KMS-11 (cell line): Measurements from ENCODE around the gene ELMOD3.

Source experiments
- H2AFZ ChIP-seq: fragments of 200-600 bp; sonication (generic); 2 replicates; pipeline ENCODE4 v1.6.1; 2016; ENCODE audit warnings: antibody characterized with exemption, mixed run types, low read depth
- H3K27ac ChIP-seq: fragments of 200-600 bp; sonication (generic); 2 replicates; pipeline ENCODE4 v1.6.1; 2016; ENCODE audit warnings: mild to moderate bottlenecking, mixed run types
- H3K27me3 ChIP-seq: fragments of 200-600 bp; sonication (generic); 2 replicates; pipeline ENCODE4 v1.6.1; 2017; ENCODE audit warnings: mild to moderate bottlenecking, low read depth, mixed run types, moderate library complexity; ENCODE audit not compliant: insufficient read depth
- H3K36me3 ChIP-seq: fragments of 200-600 bp; sonication (generic); 2 replicates; pipeline ENCODE4 v1.6.1; 2017; ENCODE audit warnings: mild to moderate bottlenecking, mixed run types; ENCODE audit not compliant: insufficient read depth
- H3K4me1 ChIP-seq: fragments of 200-600 bp; sonication (generic); 2 replicates; pipeline ENCODE4 v1.6.1; 2016; ENCODE audit warnings: mild to moderate bottlenecking, low read depth, mixed run types; ENCODE audit not compliant: poor library complexity, severe bottlenecking
- H3K4me2 ChIP-seq: fragments of 200-600 bp; sonication (generic); 2 replicates; pipeline ENCODE4 v1.7.0; 2016; ENCODE audit warnings: mild to moderate bottlenecking, mixed run types
- H3K4me3 ChIP-seq: fragments of 200-600 bp; sonication (generic); IDR thresholded peaks from 2 replicates; pipeline ENCODE4 v1.6.1; 2017; ENCODE audit warnings: low read depth, low read length, mixed read lengths; ENCODE audit not compliant: insufficient read depth
- H3K79me2 ChIP-seq: fragments of 200-600 bp; sonication (generic); 2 replicates; pipeline ENCODE4 v1.6.1; 2016; ENCODE audit warnings: low read depth, mixed run types; ENCODE audit not compliant: insufficient read depth
- H3K9ac ChIP-seq: fragments of 200-600 bp; sonication (generic); 2 replicates; pipeline ENCODE4 v1.6.1; 2016; ENCODE audit warnings: mild to moderate bottlenecking, mixed run types
- H4K20me1 ChIP-seq: fragments of 200-600 bp; sonication (generic); 2 replicates; pipeline ENCODE4 v1.6.1; 2016; ENCODE audit warnings: mild to moderate bottlenecking, mixed run types; ENCODE audit not compliant: insufficient read depth
- CTCF ChIP-seq: fragments of 200-600 bp; sonication (generic); conservative IDR thresholded peaks from 2 replicates; pipeline ENCODE4 v1.6.1; 2017; ENCODE audit warnings: low read depth, mild to moderate bottlenecking, antibody characterized with exemption, low read length, moderate library complexity, mixed read lengths

The ELMOD3 gene

DNA sequence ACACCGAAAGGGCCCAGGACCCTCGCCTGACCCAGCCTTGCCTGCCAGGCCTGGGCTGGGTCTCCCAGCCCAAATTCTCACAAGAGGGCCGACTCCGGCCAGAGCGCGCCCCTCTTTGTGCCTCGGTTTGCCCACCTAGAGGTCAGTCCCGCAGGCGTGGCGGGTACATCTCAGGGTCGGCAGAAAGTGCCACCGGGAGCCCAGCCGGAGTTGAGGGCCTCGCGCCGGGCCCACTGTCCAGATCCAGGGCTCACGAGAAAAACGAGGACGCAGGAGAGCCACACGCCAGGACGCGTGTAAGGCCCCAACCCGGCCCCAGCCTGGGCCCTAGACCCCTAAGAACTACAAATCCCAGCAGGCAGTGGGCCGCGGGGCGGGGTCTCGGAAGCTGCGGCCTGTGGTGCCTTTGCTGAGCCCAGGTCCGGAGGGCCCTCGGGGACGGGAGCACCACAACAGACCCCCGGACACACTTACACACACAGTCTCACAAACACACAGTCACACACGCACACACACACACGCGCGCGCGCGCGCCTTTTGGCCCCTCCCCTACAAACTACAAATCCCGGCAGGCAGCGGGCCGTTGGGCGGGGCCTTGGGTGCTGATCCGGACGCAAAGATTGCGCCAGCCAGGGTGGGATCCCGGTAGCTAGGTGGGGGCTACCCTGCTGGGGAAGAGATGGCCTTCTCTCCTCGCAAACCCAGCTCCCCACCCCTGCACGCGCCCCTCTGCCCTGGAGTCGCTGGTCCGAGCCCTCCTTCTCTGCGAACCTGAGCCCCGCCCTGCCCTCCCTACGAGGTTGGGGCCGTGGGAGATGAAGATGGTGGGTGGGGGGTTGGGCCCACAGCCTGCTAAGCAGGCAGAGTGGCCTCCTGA lies 63.8 kb downstream of the ELMOD3 start, which contains the start of gene SH2D6:
TSS of gene SH2D6 (plus strand) at position 583 of the 877 bp plus-strand sequence. CDS start 10,752 bp downstream, outside the sequence.
- H3K9ac ChIP-seq, result peak within 1 kb of the TSS; percentile 91
- no peaks in the 10 kb centered on the region for H4K20me1 ChIP-seq
- no peaks in the 10 kb centered on the region for H3K27me3 ChIP-seq
- no peak for TF ChIP-seq CTCF
- peak within 1 kb of the TSS; percentile 90 for H3K27ac ChIP-seq
- H3K4me1 ChIP-seq, result peaks cover 57% of the 10 kb centered on the region
- no peaks in the 10 kb centered on the region for H3K36me3 ChIP-seq
- H3K4me3 ChIP-seq, result peak within 1 kb of the TSS; percentile 84
- H3K4me2 ChIP-seq, result peak within 1 kb of the TSS; percentile 91
- H2AFZ ChIP-seq, result peak within 1 kb of the TSS; percentile 95
- H3K79me2 ChIP-seq, result no peaks in the 10 kb centered on the region

DNA sequence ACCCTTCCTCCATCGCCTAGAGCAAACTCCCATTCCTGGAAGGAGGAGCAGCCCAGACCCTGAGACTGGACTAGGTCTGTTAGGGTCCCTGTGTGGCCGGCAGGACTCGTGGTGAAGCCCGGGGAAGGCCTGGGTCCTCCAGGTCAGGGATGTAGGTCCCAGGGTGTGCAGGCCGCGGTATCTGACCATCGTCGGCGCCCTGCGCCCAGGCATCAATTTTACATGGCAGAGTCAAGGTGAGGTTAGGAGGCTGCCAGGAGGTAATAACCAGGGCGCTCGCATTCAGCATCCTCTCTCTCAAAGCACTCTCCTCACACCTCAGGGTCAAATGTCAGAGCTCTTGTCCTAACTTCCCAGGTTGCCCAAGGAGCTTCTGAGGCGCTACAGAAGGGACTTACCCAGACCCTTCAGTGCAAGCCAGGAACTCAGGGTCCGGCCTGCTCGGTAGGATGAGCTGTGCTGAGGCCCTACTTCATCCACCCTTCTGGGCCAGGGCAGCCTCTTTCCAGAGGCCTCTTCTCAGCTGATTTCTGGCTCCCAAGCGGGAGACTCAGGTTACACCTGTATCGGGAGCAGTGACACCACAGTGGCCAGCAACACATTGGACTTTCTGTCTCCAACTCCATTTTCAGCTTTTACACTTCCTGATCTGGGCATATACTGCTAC lies 64.6 kb downstream of the ELMOD3 start:
- peak overlapping the region; percentile 95 for H2AFZ ChIP-seq
- peak overlapping the region; percentile 91 for H3K4me2 ChIP-seq
- no peaks in the 10 kb centered on the region for H4K20me1 ChIP-seq
- peaks cover 63% of the 10 kb centered on the region for H3K4me1 ChIP-seq
- H3K27me3 ChIP-seq, result no peaks in the 10 kb centered on the region
- peak overlapping the region; percentile 84 for H3K4me3 ChIP-seq
- TF ChIP-seq CTCF, result no peak
- H3K79me2 ChIP-seq, result no peaks in the 10 kb centered on the region
- H3K9ac ChIP-seq, result peak overlapping the region; percentile 91
- H3K27ac ChIP-seq, result peak overlapping the region; percentile 90
- H3K36me3 ChIP-seq, result no peaks in the 10 kb centered on the region

DNA sequence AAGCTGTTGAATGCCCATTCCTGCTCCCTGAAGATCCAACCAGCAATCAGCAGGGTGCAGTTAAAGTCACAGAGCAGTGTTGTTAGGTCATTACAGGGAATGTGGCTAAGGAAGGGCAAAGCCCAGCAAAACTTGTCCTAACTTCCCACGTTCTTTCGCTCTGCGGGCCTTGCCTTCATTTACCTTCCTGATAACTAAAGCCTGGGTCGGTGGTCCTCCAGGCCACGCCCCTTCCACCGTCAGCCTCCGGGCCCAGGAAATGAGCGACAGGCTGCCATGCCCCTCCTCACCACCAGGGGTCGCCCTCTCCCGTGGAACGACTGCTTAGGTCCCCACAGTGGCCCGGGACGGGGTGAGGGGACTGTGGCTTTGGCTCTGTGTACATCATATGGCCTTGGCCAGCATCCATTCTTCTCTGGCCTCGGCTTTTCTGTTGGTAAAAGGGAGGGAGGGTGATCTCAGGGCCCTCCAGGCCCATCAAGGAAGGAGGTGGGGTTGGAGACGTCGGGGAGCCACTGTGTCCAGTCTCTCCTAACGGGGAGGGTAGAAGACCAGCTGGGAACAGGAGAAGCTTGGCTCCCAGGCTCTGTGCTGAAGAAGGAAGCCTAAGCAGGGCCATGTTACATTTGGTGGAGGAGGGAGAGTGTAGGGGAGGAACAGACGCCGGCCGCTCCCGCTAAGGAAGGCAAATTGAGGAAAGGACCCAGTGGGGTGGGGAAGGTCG lies 66.1 kb downstream of the ELMOD3 start:
- H3K27me3 ChIP-seq, result no peaks in the 10 kb centered on the region
- H3K4me2 ChIP-seq, result peak overlapping the region; percentile 35
- H3K36me3 ChIP-seq, result no peaks in the 10 kb centered on the region
- no peak overlapping the region for H3K4me3 ChIP-seq
- H3K4me1 ChIP-seq, result peaks cover 49% of the 10 kb centered on the region
- TF ChIP-seq CTCF, result peak; percentile 100
- H4K20me1 ChIP-seq, result no peaks in the 10 kb centered on the region
- H3K79me2 ChIP-seq, result no peaks in the 10 kb centered on the region
- no peak overlapping the region for H3K27ac ChIP-seq
- no peak overlapping the region for H3K9ac ChIP-seq
- peak overlapping the region; percentile 75 for H2AFZ ChIP-seq

DNA sequence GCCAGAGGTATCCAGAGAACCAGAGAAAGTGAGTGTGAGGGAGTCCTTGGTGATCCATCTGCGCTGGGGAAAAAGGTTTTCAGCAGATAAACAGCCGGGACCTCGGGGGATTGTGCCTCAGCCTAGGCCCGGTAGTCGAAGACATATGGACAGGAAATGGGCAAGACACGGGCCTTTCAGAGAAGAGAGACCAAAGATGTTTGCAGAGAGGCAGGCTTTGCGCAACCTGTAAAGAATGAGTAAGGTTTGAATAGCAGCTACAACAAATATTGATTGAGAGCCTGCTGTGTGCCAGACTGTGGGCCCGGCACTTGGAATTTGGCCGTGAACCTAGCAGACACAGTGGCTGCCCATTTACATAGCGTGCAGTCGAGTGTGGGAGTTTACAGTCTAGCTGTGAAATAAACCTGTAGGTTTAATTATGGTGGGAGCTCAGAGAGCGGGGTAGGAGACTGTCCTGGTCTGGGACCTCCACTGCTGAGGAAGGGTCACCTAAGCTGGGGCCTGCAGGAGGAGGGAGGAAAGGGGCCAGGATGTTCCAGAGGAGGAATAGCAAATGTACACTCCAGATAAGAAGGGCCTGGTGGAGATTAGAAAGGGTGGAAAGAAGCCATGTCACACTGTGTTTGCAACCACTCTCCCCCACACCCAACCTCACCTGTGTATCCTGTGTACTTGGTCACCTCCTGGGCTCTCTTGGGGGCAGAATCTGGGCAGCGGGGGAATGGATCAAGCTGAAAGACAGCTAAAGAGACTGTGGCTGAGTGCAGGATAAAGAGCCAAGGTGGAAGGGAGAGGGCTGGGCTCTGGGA lies 66.9 kb downstream of the ELMOD3 start:
- no peaks in the 10 kb centered on the region for H3K79me2 ChIP-seq
- no peak overlapping the region for H3K9ac ChIP-seq
- TF ChIP-seq CTCF, result no peak
- H2AFZ ChIP-seq, result peak overlapping the region; percentile 75
- peaks cover 48% of the 10 kb centered on the region for H3K4me1 ChIP-seq
- 0 out of 2 replicates have a peak overlapping the region, but pooled peaks have one; percentile 35 for H3K4me2 ChIP-seq
- no peak overlapping the region for H3K4me3 ChIP-seq
- H3K36me3 ChIP-seq, result no peaks in the 10 kb centered on the region
- no peaks in the 10 kb centered on the region for H4K20me1 ChIP-seq
- H3K27me3 ChIP-seq, result no peaks in the 10 kb centered on the region
- no peak overlapping the region for H3K27ac ChIP-seq
